HG02973 (cell line): ENCODE results near the gene FAM120B.
A peak's percentile ranks its signal among the peaks of the same experiment; 100 is the strongest.

ENCODE experiments used
- ATAC-seq: cut with Tn5 transposase; IDR thresholded peaks from one replicate; pipeline ENCODE4 v1.9.1; 2021; ENCODE audit warnings: moderate library complexity; ENCODE audit not compliant: unreplicated experiment

The FAM120B gene

GRCh38 chr6:170416959-170417606 lies 110.5 kb downstream of the FAM120B start:
- no peak for ATAC-seq

- ATAC-seq = no peak
These were observed 111.3 kb downstream of the FAM120B start for GRCh38 chr6:170417881-170418280.

- no peak for ATAC-seq
These were observed 113.7 kb downstream of the FAM120B start for GRCh38 chr6:170420283-170420682.

GRCh38 chr6:170420791-170421776 lies 114.5 kb downstream of the FAM120B start:
- no peak for ATAC-seq

- no peak for ATAC-seq
These were observed 115.4 kb downstream of the FAM120B start for GRCh38 chr6:170421921-170422320.

- no peak for ATAC-seq
These were observed 116.5 kb downstream of the FAM120B start for GRCh38 chr6:170423030-170423429.

- ATAC-seq = no peak
These were observed 117.5 kb downstream of the FAM120B start for GRCh38 chr6:170423814-170424603.

GRCh38 chr6:170424604-170425126 lies 118.1 kb downstream of the FAM120B start:
- no peak for ATAC-seq

GRCh38 chr6:170429450-170429849 lies 122.9 kb downstream of the FAM120B start:
- no peak for ATAC-seq

GRCh38 chr6:170433163-170434116 lies 126.9 kb downstream of the FAM120B start:
- no peak for ATAC-seq

- no peak for ATAC-seq
These were observed 127.7 kb downstream of the FAM120B start for GRCh38 chr6:170434117-170434820.

GRCh38 chr6:170434821-170435155 lies 128.2 kb downstream of the FAM120B start:
- no peak for ATAC-seq

GRCh38 chr6:170435766-170436165 lies 129.2 kb downstream of the FAM120B start:
- ATAC-seq = no peak

- no peak for ATAC-seq
These were observed 129.8 kb downstream of the FAM120B start for GRCh38 chr6:170436209-170436809.

- ATAC-seq = no peak
These were observed 131.3 kb downstream of the FAM120B start for GRCh38 chr6:170437719-170438401.

- ATAC-seq = peak; percentile 96
These were observed 131.8 kb downstream of the FAM120B start for GRCh38 chr6:170438402-170438753.

GRCh38 chr6:170438861-170439260 lies 132.3 kb downstream of the FAM120B start:
- ATAC-seq = no peak
